Prostate gland (tissue), 2 donors: Measurements from ENCODE around the gene COL5A1.

Source experiments
- POLR2A ChIP-seq: fragments of 450-650 bp; IDR thresholded peaks from one replicate; pipeline ENCODE4 v1.6.1; 2016; ENCODE audit warnings: antibody characterized with exemption, mild to moderate bottlenecking
- POLR2AphosphoS5 ChIP-seq: sonication (generic); formaldehyde crosslinking; IDR thresholded peaks from one replicate; pipeline ENCODE4 v1.6.1; 2017; ENCODE audit warnings: antibody characterized with exemption
- TF ChIP-seq, protein P1 (sequence below), 4 experiments: fragments of 200-600 bp in 2 of 4; fragments of 450-650 bp in 2 of 4; sonication (generic) in 2 of 4; IDR thresholded peaks; 1 replicate in 3 of 4; 2 replicates in 1 of 4; pipeline ENCODE4 v1.5.1; 2016 to 2019; ENCODE audit warnings: antibody characterized with exemption in 4 of 4, mild to moderate bottlenecking in 2 of 4, moderate library complexity in 2 of 4

DNA sequence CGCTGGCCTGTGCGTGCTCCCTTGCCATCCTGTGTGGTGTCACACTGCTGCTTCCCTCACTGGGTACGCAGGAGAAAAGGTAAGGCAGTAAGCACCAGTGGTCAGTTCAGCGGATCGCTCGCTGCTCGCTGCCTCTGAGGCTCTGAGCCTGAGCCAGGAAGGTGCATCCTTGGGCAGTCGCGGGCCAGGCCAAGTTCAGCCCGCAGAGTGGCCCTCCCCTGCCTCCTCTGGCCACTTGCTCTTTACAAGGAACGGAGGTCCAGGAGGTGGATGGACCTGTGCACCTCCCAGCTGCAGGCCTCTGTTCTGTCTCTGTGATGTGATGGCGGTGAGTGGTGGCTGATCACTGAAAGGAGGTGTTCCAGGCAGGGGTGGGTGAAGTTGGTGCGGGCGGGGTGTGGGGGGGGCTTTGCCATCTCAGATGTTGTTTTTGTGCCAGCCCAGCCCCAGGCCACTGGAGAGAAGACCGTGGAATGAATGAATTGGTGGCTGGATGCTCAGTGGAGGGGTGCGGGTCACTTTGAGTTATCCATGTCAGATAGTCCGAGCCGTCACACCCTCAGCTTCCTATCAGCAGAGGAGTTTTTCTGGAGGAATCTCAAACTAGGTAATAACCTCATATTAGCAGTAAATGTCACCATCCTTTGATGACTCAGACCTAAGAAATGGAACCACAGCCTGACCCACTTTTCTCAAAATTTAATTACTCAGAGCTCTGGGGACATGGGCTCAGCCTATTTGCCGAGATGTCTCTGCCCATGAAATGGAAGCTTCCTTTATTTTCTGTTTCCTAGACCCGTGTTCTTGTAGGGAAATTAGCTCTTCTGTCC is 7.3 kb downstream of the COL5A1 start:
- TF ChIP-seq, protein P1, sequence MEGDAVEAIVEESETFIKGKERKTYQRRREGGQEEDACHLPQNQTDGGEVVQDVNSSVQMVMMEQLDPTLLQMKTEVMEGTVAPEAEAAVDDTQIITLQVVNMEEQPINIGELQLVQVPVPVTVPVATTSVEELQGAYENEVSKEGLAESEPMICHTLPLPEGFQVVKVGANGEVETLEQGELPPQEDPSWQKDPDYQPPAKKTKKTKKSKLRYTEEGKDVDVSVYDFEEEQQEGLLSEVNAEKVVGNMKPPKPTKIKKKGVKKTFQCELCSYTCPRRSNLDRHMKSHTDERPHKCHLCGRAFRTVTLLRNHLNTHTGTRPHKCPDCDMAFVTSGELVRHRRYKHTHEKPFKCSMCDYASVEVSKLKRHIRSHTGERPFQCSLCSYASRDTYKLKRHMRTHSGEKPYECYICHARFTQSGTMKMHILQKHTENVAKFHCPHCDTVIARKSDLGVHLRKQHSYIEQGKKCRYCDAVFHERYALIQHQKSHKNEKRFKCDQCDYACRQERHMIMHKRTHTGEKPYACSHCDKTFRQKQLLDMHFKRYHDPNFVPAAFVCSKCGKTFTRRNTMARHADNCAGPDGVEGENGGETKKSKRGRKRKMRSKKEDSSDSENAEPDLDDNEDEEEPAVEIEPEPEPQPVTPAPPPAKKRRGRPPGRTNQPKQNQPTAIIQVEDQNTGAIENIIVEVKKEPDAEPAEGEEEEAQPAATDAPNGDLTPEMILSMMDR (IDR thresholded peaks at IDR 0.05): no peak
- TF ChIP-seq POLR2A (no peak), POLR2AphosphoS5 (no peak)
